Activated B cell treated with CpG ODN at 0.5 μM for 24 hours (primary cell): ENCODE measurements around the gene TMEM181. TPM values are rescaled to one million over a fixed set of nuclear protein-coding genes. Genes with fewer than 3 reads are reported as not detected.
"Not testable (repeated sequence)": the region's sequence is repeated elsewhere in the genome, so short reads cannot be mapped to it uniquely, and the experiment has no call there.

Experiments used
- ATAC-seq: fragments of 200-7000 bp; cut with Tn5 transposase; one replicate; pipeline ENCODE4 v1.10.0; 2021; ENCODE audit warnings: low read depth, mild to moderate bottlenecking, moderate library complexity
- CTCF ChIA-PET: fragments of 350-600 bp; sonication (Branson Sonifier 250); formaldehyde crosslinking; loops from one replicate; lab custom pipeline; 2021; ENCODE audit warnings: antibody characterized with exemption; lab: Charles Lee
- POLR2A ChIA-PET: fragments of 350-600 bp; sonication (Branson Sonifier 250); formaldehyde crosslinking; loops from one replicate; lab custom pipeline; 2021; ENCODE audit warnings: antibody characterized with exemption; lab: Charles Lee
- DNase-seq: peaks from one replicate; pipeline ENCODE4 v3.0.0; 2022
- H3K27ac Mint-ChIP-seq: one replicate; pipeline ENCODE4 v1.8.0; 2020; ENCODE audit warnings: mixed read lengths
- H3K27me3 Mint-ChIP-seq: one replicate; pipeline ENCODE4 v1.8.0; 2021; ENCODE audit warnings: mixed read lengths
- H3K36me3 Mint-ChIP-seq: one replicate; pipeline ENCODE4 v1.8.0; 2021; ENCODE audit warnings: low read depth, mixed read lengths
- H3K4me1 Mint-ChIP-seq: one replicate; pipeline ENCODE4 v1.8.0; 2021; ENCODE audit warnings: mixed read lengths
- H3K4me3 Mint-ChIP-seq: one replicate; pipeline ENCODE4 v1.8.0; 2020; ENCODE audit warnings: mild to moderate bottlenecking, mixed read lengths
- H3K9me3 Mint-ChIP-seq: one replicate; pipeline ENCODE4 v1.8.0; 2020; ENCODE audit warnings: mixed read lengths
- intact Hi-C: fragments of 100-400 bp; cut with micrococcal nuclease; formaldehyde crosslinking; loops from one replicate; pipeline ENCODE4 v1.15.1; 2024
- total RNA-seq: library from RNA; stranded (reverse); gene quantifications from 2 replicates; pipeline ENCODE4 v1.2.3, GENCODE V29; 2022
- TF ChIP-seq, protein P1 (sequence below): fragments of 200-600 bp; IDR thresholded peaks from one replicate; pipeline ENCODE4 v1.8.0; 2022; ENCODE audit warnings: antibody characterized with exemption, mild to moderate bottlenecking

Gene TMEM181
- total RNA-seq, 1 donor from 2014 or later, result 8.8 TPM

DNA sequence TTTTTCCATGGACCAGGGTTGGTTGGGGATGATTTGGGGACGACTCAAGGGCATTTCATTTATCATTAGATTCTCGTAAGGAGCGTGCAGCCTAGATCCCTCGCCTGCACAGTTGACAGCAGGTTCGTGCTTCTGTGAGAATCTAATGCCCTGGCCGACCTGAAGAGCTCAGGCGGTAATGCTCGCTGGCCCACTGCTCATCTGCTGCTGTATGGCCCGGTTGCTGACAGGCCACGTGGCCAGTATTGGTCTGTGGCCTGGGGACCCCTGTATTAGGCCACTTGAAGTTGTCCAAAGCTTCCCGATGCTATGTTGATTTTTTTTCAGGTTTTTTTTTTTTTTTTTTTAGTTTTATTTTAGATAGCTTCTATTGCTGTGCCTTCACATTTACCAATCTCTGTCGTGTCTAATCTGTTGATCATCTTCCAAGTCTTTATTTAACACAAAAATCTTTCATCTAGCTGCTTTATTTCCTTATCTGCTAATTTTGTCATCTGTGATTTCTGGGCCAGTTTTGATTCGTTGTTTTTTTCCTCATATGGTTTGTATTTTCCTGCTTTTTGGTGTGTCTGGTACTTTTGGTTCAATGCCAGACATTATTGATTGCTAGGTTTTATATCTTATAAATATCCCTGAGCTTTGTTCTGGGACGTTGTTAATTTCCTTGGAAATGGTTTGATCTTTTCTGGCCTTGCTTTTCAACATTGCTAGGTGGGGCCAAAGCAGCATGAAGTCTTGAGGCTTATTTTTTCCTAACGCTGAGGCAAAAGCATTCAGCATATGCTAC is 43.6 kb downstream of the TMEM181 start:
- peaks cover 54% of the 10 kb centered on the region for H3K36me3 Mint-ChIP-seq
- no peak overlapping the region for H3K4me3 Mint-ChIP-seq
- H3K27me3 Mint-ChIP-seq, result no peaks in the 10 kb centered on the region
- H3K4me1 Mint-ChIP-seq, result no peaks in the 10 kb centered on the region
- no peaks in the 10 kb centered on the region for H3K9me3 Mint-ChIP-seq
- ChIA-PET CTCF (interaction anchor here (0.9 to 7.4 kb wide), 3 partner anchors 88 to 389 kb away, joined by 3 to 50 read pairs (median 10); no protein-coding TSS in a partner anchor), POLR2A (interaction anchor here (0.7 kb wide), 1 partner anchor 395 kb away, joined by 12 read pairs; no protein-coding TSS in a partner anchor)
- DNase-seq, result no peak
- no peak for ATAC-seq
- H3K27ac Mint-ChIP-seq, result no peak overlapping the region
- intact Hi-C loops, result no loop called here
- TF ChIP-seq, protein P1, sequence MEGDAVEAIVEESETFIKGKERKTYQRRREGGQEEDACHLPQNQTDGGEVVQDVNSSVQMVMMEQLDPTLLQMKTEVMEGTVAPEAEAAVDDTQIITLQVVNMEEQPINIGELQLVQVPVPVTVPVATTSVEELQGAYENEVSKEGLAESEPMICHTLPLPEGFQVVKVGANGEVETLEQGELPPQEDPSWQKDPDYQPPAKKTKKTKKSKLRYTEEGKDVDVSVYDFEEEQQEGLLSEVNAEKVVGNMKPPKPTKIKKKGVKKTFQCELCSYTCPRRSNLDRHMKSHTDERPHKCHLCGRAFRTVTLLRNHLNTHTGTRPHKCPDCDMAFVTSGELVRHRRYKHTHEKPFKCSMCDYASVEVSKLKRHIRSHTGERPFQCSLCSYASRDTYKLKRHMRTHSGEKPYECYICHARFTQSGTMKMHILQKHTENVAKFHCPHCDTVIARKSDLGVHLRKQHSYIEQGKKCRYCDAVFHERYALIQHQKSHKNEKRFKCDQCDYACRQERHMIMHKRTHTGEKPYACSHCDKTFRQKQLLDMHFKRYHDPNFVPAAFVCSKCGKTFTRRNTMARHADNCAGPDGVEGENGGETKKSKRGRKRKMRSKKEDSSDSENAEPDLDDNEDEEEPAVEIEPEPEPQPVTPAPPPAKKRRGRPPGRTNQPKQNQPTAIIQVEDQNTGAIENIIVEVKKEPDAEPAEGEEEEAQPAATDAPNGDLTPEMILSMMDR, result no peak

DNA sequence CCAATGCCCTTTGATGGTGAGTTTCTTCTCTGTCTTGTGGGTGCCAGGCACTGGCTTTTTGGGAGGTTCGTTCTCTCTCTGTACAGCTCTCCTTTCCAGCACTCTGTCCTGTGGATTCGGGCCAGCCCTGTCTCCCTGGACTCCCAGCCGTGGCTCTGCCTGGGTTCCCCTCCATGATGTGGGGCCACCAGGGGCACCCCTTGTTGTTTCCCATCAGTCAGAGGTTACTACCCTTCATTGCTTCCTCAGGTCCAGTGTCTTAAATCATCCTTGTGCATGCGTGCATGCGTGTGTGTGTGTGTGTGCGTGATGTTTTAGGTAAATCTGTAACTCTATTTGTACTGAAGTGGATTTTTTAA is 44.1 kb downstream of the TMEM181 start:
- no peak overlapping the region for H3K4me3 Mint-ChIP-seq
- no peak for DNase-seq
- H3K27me3 Mint-ChIP-seq, result no peaks in the 10 kb centered on the region
- no peak for ATAC-seq
- H3K4me1 Mint-ChIP-seq, result no peaks in the 10 kb centered on the region
- no peak overlapping the region for H3K27ac Mint-ChIP-seq
- POLR2A ChIA-PET, result interaction anchor here (0.7 kb wide), 1 partner anchor 395 kb away, joined by 12 read pairs; no protein-coding TSS in a partner anchor
- intact Hi-C loops, result no loop called here
- CTCF ChIA-PET, result interaction anchor here (0.9 to 7.4 kb wide), 5 partner anchors 10 to 390 kb away, joined by 3 to 50 read pairs (median 7); no protein-coding TSS in a partner anchor
- TF ChIP-seq, protein P1, result no peak
- peaks cover 58% of the 10 kb centered on the region for H3K36me3 Mint-ChIP-seq
- no peaks in the 10 kb centered on the region for H3K9me3 Mint-ChIP-seq

DNA sequence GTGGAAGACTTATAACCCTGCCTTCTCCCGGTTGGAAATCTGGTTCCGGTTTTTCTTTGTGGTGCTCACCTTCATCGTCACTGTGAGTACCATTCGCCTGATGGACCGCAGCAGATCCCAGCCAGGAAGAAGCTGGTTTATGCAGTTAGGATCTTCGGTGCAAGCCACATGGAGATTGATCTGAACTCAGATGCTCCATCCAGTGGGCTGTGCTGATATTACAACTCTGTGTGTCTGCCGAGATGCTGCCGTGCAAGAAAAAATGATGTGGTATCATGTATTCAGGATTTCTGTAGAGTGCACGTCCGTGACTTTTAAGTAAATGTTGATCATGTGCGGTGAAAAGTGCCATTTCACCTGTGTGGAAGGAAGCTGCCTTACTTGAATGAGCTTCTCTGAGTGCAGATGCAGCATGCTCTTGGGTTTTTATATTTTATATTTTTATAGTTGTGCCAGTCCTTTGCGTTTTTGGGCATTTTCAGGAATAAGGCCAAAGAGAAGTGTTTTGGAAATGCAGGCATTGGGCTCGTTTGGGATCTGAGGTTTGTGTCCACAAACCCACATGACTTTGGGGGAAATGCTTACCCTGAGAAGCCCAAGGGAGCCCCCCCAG is 45.5 kb downstream of the TMEM181 start:
- ChIA-PET POLR2A (no interaction called here), CTCF (interaction anchor here (0.8 to 7.4 kb wide), 11 partner anchors 10 to 392 kb away, joined by 3 to 50 read pairs (median 5); no protein-coding TSS in a partner anchor)
- Mint-ChIP-seq H3K4me3 (no peak overlapping the region), H3K4me1 (no peaks in the 10 kb centered on the region), H3K36me3 (peaks cover 63% of the 10 kb centered on the region), H3K27ac (no peak overlapping the region), H3K27me3 (no peaks in the 10 kb centered on the region), H3K9me3 (no peaks in the 10 kb centered on the region)
- TF ChIP-seq, protein P1, result no peak
- ATAC-seq (peak; percentile 71), DNase-seq (no peak)
- intact Hi-C loops, result loop anchor here (1.0 kb wide), 2 partner anchors 384 to 391 kb away; no protein-coding TSS in a partner anchor

DNA sequence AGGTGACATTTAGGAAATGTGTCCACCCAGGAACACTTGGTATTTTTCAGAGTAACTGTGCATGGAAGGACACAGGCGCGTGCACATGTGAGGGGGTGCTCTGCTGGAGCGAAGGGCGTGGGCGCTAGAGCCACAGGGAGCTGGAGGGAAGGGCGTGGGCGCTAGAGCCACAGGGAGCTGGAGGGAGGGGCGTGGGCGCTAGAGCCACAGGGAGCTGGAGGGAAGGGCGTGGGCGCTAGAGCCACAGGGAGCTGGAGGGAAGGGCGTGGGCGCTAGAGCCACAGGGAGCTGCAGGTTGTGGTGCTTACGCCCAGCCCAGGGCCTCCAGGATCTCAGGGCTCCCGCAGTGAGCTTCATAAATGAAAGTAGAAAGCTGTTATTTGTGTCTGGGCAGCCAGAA is 46.1 kb downstream of the TMEM181 start:
- DNase-seq, ATAC-seq, H3K27me3 Mint-ChIP-seq, H3K4me1 Mint-ChIP-seq, intact Hi-C loops, H3K9me3 Mint-ChIP-seq, H3K27ac Mint-ChIP-seq, POLR2A ChIA-PET, H3K4me3 Mint-ChIP-seq: not testable (repeated sequence)
- CTCF ChIA-PET, result interaction anchor here (0.8 to 7.4 kb wide), 9 partner anchors 11 to 392 kb away, joined by 3 to 50 read pairs (median 5); no protein-coding TSS in a partner anchor
- H3K36me3 Mint-ChIP-seq, result peaks cover 67% of the 10 kb centered on the region

DNA sequence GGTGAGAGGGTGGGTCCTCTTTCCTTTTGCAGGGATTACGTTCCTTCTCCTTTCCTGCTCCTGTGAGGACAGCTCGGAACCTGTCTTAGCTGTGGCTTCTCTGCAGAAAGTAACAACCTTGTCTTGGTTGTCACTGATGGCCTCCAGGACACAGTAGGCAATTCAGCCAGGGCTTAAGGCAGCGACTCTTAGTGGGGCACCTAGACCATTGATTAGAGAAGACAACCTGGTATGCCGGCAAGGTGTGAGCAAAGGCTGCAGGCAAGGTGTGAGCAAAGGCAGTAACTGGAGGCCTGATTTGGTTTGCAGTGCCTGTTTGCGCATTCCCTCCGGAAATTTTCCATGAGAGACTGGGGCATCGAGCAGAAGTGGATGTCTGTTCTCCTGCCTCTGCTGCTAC is 47.0 kb downstream of the TMEM181 start:
- DNase-seq (no peak), ATAC-seq (no peak)
- ChIA-PET POLR2A (no interaction called here), CTCF (interaction anchor here (0.9 to 7.4 kb wide), 2 partner anchors 387 to 393 kb away, joined by 4 to 50 read pairs; no protein-coding TSS in a partner anchor)
- Mint-ChIP-seq H3K27ac (no peak overlapping the region), H3K36me3 (peaks cover 72% of the 10 kb centered on the region), H3K4me3 (no peak overlapping the region), H3K27me3 (no peaks in the 10 kb centered on the region), H3K9me3 (no peaks in the 10 kb centered on the region), H3K4me1 (no peaks in the 10 kb centered on the region)
- intact Hi-C loops, result no loop called here
- TF ChIP-seq, protein P1, result no peak
